HG03095 (cell line): ENCODE measurements around the gene SETSIP.
"Not testable (repeated sequence)": the region's sequence is repeated elsewhere in the genome, so short reads cannot be mapped to it uniquely, and the experiment has no call there.

Experiments used
- ATAC-seq: cut with Tn5 transposase; IDR thresholded peaks from one replicate; pipeline ENCODE4 v1.9.1; 2021; ENCODE audit warnings: moderate library complexity; ENCODE audit not compliant: unreplicated experiment

Gene SETSIP

DNA sequence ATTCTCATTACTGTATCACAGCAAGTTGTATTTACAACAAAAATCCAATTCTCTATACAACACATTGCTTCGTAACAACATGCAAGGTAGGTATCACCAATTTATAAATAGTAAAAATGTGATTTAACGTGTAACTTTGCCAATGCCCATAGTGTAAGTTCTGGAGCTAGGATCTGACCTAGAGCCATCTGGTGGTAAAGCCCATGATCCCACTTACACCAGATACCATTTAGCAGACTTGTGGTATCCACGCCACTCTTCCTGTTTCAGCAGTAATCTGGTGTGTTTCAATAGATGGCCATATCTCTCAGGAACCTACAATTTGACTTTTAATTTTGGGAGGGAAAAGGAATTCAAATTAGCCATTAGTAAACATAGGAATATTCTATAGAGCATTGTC, 10.2 kb downstream of the SETSIP start:
- no peak for ATAC-seq

DNA sequence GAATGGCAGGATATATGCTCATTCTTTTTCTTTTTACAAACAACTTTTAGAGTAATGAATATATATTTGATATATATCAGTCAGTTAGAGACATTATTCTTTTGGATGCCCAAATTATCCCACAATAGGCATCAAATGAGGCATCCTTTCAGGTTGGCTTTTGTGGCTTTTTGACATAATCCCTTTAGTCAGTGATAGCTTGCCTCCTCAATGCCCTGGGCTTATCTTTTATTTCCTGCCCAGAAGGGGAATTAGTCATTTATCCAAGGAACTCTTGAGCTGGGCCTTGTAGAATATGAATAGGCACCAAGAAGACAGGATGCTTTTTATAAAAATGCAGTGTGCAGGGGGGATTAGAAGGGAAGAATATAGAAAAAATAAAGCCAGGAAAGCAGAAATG, 23.3 kb downstream of the SETSIP start:
- no peak for ATAC-seq

DNA sequence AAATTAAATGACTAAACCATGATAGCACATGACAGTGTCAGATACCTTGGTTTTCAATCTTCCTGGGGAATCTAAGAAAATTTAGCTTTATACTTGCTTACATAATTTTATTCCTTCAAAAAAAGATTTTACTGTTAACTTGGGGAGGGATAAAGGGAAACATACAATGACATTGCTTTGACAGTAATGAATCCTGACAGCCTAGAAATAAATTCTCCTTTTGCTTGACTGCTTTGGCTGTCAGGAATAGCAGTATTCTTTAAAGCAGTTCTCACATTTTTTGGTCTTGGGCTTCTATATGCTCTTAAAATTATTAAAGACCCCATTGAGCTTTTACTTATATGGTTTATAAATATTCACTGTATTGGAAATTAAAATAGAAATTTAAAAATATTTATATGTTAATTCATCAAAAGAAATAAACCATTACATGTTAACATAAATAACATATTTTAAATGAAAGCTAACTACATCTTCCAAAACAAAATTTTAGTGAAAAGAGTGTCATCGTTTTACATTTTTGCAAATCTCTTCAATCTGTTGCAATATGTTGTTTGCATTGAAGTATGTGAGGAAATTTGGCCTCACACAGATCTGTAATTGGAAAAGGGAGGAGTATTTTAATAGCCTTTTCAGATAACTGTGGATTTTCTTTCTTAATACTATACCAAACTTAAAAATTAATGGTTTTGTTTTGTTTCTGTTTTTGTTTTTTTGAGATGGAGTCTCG, 29.3 kb downstream of the SETSIP start:
- ATAC-seq, result no peak

DNA sequence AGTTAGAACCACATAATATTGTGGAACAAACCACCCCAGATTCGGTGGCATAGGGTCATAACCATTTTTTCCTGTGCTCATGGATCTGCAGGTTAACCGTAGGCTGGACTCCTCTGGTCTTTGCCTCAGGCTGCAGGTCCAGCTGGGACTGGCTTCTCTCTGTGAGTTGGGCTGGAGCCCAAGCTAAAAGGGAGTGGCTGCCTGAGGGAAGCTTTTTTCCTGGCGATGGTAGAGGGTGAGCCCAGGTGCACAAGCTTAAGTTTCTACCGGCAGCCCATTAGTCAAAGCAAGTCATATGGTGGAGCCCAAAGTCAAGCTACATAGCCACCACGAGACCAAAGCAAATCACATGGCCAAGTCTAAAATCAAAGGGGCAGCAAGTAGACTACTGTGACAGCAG, 31.6 kb downstream of the SETSIP start:
- no peak for ATAC-seq

DNA sequence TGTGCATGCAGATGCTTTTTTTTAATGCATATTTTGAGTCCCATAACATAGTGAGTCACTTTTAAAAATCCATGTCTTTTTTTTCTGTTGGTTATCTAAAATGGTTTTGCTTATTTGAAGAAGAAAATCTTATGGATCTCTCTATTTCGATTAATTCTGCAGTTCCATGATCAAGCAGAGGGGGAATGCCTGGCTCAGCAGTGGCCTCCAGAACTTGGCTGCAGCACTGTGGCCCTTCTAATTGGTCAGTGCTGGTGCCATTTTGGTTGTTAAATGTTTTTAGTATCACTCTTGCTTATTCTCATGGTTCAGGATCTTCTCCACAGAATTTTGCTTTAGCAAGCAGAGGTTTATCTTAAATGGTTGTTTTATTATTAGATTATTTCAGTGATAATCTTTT, 34.2 kb downstream of the SETSIP start:
- no peak for ATAC-seq

DNA sequence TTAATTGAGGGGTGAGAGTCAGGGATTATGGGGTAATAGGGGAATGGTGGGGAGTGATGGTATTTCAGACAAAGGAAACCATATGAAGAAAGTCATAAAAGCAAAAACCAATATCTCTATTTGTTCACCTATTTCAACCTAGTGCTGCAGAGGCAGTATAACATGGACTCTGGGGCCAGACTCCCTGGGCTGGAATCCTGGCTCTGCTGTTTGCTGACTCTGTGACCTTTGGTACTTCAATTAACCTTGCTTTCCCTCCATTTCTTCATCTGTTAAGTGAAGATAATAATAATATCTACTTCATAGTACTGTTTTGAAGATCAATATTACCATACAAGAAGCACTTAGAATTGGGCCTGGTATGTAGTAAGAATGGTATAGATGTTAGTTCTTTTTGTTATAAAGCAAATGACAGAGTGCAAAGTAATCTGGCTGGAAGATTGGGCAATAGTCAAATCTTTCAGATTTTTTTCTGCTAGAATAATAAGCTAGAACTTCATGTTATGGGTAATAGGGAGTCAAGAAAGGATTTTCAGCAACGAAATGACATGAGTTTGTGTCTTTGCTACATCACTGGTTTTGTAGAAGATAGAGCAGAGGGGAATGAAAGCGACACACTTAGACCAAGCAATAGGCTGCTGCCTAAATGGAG, 36.4 kb downstream of the SETSIP start:
- ATAC-seq, result no peak

DNA sequence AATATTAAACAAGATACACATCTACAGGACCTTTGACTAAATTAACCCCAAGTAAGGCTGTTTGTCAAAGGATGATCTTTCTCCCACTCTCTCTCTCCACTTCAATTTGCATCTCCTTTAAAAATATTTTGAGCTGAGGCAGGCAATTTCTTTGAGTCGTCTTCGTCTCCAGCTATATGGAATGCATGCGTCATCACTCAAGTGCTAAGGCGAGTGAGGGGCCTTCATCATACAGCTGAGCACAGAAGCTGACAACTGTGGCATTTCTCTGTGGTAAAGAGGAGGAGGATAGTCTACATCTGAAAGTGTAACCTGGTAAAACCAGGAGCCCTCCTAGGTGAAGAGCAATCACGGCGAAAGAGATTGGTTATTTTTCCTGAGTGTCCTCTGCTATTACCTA, 37.8 kb downstream of the SETSIP start:
- ATAC-seq, result no peak

DNA sequence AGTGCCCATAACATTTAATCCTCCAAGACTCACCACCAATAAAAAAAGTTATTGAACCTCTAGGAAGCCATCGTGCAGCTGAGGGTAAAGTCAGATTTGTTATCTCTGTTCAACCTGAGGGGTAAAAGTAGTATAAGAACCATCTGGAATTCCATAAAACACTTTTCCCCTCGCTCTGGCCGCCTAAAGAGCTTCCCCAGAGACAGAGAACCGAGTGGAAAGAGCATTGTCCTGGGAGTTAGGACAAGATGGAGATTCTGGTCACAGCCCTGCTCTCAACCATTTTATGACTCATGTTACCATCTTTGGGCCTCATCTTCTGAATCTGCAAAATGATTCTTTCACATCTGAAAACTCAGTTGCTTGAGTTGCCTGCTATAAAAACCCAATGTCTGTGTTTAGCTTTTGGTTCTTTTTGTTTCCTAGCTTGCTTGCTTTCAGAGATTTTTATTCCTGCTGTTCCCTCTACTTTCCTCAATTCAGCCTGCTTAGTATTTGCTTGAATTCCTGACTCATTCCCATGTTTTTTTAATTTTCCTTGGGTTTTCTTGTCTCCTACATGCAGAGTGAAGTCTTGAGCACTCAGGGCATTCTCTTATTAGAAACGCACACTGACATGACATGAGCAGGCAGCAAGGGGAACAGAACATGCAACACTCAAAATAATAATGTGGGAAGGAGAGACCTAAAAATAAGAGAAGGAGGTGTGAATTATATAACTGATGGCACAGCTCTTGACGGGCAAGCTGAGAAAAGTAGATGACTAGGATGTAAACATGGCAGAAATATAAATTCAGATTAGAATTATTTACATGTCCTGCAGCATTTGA, 43.7 kb downstream of the SETSIP start:
- no peak for ATAC-seq

DNA sequence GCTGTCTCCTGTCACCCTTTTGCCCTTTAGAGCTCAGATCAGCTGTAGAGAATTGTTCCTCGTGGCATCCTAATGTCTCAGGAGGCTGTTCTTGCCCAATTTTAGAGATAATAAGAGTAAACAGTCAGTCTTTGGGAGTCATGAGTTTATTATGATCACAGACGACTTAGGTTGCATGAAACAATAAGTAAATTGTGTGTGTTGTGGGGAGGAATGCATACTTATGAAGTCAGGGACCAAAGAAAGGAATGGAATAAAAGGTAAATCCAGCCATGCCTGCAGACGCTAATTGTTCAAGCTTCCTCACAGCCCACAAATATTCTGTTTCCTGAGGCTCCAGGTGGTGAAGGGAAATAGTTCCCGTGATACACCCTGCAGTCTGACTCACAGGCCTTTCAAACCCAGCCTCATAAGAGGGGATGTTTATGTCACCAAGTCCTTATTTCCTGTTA, 44.5 kb downstream of the SETSIP start:
- ATAC-seq, result no peak

DNA sequence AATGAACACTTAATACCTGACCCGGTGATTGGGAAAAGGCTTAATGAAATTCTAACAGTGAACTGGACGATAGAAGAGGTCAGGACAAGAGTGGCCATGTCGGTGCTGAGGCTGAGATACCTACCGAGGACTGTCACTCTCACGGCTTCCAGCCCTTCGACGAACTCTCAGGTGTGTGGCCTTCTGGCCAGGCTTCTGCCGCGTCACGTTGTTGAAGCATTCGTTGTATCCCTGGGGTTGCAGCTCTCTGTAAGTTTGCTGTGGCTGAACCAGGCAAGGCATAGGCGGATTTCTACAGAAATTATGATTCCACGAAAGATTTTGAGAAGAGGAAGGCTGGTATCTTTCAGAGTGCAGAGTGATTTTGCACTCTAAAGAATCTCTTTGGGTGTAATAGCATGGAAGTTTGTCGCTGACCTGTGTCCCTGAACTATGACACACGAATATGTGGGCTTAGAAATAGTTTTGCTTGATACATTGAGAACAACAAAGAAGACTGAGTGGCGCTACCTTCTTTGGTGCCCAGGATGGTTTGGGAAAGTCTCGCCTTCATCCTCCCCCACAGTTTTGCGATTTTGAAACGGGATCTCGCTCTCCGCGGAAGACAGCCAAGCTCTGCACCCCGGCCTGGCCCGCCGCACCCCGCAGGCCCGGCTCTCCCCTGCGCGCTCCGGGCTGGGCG, 45.8 kb downstream of the SETSIP start:
- no peak for ATAC-seq

DNA sequence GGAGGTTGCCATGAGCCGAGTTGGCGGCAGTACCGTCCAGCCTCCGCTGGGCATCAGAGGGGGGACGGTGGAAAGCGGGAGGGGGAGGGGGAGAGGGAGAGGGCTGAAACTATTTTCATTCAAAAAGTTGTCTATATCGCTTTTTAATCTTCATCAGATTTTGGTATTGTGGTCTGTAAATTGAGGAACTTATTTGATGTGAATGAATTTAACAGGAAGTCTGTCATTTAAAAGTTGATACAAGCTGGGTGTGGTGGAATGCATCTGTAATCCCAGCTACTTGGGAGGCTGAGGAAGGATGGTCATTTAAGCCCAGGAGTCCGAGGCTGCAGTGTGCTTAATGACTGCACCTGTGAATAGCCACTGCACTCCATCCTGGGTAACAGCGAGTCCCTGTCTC, 48.4 kb downstream of the SETSIP start:
- ATAC-seq, result no peak

DNA sequence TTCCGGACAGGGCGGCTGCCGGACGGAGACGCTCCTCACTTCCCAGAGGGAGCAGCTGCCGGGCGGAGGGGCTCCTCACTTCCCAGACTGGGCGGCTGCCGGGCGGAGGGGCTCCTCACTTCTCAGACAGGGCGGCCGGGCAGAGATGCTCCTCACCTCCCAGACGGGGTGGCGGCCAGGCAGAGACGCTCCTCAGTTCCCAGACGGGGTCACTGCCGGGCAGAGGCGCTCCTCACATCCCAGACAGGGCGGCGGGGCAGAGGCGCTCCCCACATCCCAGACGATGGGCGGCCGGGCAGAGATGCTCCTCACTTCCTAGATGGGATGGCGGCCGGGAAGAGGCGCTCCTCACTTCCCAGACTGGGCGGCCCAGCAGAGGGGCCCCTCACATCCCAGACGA, 49.2 kb downstream of the SETSIP start:
- ATAC-seq, result not testable (repeated sequence)
